Measurements from ENCODE around the gene CEACAM18.
"Not testable (repeated sequence)": the region's sequence is repeated elsewhere in the genome, so short reads cannot be mapped to it uniquely, and the experiment has no call there.

Gene CEACAM18

DNA sequence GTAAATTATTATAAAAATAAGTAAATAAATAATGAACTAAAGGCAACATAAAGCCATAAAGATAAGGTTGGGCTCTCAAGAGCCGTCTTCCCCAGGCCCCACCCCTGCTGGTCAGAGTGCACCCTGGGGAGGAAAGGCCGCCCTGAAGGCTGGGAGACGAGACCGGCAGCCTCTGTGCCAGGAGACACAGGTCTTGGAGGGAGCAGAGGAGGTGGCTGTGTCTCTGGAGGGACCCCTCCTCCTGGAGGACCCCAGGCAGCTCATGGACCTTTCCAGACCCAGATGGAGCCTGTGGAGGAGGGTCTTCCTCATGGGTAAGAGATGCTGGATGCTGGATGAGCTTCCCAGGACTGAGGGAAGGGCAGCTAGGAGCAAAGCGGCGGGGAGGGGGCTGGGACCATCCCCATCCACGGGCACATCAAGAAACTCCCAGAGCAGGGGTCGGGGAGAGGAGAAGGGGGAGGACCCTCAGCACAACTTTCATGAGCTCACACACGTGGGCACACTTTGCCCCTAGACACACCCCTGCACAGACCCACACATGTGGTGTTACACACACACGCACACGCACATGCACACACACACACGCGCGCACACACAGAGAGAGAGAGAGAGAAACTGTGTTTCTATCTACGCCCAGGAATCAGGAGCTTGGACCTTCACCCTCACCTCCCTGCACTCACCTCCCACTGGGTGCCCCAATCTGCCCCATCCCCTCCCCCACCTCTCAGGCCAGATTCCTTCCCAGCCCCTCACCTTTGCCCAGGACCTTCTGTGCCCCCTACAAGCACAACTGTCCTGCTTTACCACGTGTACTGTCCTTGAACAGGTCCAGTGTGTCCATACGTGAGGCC lies at the start of gene CEACAM18:
CEACAM18 (plus strand) TSS at position 159 of the 854 bp plus-strand sequence.
- no peak for DNase-seq

DNA sequence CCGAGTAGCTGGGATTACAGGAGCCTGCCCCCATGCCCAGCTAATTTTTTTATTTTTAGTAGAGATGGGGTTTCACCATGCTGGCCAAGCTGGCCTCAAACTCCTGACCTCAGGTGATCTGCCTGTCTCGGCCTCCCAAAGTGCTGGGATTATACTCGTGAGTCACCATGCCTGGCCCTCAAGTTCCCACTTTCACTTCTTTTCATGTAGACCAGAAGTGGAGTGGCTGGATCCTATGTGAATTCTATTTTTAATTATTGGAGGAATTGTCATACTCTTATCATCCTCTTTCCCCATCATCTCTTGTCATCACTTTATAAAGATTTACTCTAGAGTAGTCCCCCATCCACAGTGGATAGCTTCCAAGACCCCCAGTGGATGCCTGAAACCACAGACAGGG lies 48.1 kb upstream of the CEACAM18 start:
- DNase-seq: no peak

DNA sequence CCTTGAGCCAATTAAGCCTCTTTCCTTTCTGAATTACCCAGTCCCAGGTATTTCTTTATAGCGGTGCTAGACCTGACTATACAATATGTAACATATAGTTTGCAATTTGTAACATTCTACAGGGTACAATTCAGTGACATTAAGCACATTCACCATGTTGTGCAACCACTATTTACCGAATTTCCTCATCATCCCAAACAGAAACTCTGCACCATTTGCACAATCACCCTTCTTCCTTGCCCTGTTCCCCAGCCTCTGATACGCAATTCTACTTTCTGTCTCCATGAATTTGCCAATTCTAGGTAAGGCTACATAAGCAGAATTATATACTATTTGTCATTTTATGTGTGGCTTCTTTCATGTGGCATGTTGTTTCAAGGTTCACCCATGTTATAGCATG lies 47.2 kb upstream of the CEACAM18 start:
- DNase-seq: no peak

DNA sequence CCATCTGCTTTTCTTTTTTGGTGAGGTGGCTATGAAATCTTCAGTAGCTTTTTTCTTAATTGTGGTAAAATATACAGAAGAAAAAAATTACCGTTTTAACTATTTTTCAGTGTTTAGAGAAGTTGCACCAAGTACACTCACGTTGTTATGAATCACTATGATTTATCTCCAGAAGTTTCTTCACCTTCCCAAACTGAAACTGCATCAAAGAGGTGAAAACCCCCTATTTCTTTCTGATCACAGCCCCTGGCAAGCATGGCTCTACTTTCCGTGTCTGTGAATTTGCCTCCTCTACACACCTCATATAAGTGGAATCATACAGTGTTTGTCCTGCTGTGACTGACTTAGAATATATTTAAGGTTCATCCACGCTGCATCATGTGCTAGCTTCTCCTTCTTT lies 45.3 kb upstream of the CEACAM18 start:
- no peak for DNase-seq

DNA sequence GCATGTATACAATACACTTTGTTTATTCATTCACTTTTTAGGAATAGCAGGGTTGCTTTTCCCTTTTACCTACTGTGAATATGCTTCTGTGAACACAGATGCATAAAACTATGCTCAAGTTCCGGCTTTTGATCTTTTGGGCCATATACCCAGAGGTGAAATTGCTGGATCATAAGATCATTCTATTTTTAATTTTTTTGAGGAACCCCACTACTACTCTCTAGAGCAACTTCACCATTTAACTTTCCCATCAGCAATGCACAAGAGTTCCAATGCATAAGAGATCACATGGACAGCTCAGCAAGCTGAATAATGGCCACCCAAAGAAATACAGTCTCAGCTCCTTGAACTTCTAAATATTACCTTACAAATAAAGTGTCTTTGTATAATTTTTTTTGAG lies 43.9 kb upstream of the CEACAM18 start:
- DNase-seq: no peak

DNA sequence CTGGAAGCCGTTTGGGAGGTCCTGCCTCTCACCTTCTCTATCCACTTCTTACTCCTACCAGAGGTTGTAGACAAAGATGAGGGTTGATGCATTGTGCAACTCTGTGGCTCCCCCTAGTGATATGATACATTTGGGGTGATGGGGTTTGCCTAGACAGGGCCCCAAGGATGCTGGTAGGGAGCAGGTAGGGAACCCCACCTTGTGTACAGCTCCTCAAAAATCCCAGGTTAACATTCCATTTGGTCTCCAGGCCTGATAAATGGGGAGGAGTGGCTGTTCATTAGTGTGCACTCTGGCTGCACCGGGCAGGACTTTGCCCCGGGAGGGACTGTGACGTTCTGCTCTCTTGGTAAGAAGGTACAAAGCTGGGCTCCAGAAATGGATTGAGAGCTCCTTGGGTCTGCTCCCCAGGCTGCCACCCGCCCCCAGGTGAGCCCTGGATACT lies 39.3 kb upstream of the CEACAM18 start:
- DNase-seq: no peak

DNA sequence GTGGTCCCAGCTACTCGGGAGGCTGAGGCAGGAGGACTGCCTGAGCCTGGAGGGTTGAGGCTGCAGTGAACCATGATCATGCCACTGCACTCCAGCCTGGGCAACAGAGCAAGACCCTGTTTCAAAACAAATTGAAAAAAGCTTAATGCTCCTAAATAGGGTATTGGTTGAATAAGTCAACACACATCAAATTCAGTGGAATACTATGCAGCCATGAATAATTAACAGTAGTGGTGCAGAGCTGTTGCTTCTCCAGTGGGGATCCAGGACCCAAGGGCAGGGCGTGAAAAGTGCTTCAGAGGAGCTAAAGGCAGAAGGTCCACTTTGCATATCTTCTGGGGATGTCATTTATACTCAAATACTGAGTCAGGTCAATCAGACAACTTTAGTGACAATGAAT lies 38.3 kb upstream of the CEACAM18 start:
- no peak for DNase-seq

DNA sequence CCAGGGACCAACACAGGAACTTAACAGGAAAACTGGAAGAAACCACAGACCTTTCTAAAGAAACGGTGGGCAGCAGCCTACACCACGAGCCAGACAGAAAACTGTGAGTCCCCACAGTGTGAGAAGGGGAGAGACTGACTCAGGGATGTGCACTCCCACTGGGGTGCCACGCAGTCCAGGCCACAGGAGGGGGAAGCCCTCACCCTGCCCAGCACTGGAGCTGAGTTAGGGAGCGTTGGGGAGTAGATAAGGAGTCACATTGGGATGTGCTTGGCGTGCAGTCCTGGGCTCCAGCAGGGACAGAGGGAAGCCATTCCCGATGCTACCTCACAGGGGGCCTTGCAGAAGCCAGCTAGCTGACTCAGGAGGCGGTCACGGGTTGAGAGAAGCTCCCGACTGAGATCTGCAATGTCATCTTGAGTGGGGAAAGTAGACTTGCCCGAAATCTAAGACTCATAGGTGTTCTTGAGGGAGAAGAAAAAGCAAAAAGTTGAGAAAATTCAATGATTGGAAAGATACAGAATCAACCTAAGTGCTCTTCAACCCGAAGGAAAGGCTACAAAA lies 37.4 kb upstream of the CEACAM18 start:
- no peak for DNase-seq

DNA sequence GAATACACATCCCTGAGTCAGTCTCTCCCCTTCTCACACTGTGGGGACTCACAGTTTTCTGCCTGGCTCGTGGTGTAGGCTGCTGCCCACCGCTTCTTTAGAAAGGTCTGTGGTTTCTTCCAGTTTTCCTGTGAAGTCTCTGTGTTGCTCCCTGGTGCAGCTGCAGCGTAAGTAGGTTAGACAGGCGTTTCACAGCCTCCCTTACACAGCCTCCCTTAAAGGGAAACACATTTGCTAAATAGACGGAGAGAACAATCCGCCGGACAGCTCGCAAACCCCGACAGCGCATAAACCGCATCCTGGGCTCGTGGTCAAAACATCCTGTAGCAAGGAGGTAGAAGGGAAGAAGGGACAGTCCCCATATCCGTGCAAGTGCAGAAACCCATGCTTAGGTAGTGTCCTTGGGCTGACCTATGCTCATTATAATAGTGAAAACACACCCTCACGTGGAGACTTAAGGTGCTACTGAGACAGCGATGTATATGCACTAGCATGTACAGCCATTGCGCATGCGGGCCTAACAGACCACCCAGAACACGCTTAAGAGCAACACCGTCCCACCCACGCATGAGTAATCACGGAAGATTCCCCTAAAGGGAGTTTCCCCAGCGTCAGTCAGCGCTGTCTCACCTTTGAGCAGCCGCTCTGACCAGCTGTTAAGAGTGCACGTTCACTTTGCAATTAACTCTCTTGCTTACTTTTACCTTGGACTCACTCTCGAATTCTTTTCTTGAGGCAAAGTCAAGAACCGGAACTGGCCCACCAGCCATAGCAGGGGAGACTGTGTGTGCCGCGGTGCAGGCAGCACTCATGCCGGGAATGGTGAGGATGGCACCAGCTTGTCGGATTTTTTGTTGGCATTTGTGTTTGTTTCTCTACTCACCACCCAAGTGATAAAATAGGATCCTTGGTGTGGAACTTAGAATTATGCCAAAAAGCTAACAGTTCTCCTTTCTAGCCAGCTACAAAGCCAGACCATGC lies 36.6 kb upstream of the CEACAM18 start:
- DNase-seq: no peak

DNA sequence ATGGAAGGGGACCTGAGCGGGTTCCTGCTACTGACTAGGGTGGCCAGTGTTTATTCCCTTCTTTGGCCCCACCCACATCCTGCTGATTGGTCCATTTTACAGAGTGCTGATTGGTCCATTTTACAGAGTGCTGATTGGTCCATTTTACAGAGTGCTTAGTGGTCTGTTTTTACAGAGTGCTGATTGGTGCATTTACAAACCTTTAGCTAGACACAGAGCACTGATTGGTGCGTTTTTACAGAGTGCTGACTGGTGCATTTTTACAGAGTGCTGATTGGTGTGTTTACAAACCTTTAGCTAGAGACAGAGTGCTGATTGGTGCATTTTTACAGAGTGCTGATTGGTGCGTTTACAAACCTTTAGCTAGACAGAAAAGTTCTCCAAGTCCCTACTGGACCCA lies 30.8 kb upstream of the CEACAM18 start:
- not testable (repeated sequence) for DNase-seq

DNA sequence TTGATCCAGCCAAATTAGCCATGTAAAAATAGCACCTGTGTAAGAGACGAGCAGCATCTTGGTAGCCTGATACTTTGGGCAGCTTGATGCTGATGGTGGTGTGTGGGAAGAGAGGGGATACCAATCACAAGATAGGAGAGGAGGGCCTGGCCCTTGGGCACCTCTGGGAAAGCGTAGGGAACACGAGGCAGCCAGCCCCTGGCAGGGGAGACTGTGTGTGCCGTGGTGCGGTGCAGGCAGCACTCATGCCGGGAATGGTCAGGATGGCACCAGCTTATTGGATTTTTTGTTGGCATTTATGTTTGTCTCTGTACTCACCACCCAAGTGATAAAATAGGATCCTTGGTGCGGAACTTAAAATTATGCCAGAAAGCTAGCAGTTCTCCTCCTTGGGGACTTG lies 30.3 kb upstream of the CEACAM18 start:
- DNase-seq: no peak

DNA sequence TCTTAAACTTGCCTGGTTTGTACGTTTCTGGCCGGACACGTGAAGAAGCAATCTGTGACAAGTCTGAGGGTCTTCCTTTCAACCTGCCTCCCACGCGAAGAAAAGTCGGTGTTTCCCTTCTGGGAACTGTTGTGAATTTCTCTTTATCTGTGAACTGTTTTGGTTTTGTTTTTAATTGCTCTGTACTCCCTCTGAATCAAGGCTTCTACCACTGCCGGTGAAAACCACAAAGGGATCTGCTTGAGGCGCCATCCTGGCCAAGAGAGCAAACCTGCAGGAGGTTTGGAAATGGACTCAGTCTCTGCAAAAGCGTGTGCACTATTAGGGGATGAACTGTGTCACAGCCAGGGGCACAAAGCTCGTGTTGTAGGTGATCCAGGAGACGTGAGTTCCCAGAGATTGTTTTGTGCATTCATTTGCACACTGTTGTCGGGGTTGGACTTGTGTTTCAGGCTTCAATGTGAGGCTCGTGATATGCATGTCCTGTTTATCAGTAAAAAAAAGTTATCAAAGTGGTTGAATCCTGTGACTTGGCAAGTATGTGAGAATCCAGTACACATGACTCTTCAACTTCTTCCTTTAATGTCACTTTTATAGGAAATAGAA lies 29.8 kb upstream of the CEACAM18 start:
- DNase-seq: no peak

DNA sequence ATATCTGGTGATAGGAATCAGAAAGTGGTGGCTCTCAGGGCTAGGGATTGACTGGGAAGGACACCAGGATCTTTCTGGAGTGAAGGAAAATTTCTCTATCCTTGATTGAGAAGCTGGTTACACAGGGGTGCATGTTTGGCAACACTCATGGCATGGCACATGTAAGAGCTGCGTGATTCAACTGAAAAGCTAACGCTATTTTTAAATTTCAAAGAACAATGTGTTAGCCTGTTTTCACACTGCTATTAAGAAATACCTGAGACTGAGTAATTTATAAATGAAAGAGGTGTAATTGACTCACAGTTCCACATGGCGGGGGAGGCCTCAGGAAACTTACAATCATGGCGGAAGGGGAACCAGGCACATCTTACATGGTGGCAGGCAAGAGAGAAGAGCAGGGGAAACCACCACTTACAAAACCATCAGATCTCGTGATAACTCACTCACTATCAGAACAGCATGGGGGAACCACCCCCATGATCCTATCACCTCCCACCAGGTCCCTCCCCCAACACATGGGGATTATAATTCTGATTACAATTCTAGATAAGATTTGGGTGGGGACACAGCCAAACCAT lies 27.5 kb upstream of the CEACAM18 start:
- no peak for DNase-seq

DNA sequence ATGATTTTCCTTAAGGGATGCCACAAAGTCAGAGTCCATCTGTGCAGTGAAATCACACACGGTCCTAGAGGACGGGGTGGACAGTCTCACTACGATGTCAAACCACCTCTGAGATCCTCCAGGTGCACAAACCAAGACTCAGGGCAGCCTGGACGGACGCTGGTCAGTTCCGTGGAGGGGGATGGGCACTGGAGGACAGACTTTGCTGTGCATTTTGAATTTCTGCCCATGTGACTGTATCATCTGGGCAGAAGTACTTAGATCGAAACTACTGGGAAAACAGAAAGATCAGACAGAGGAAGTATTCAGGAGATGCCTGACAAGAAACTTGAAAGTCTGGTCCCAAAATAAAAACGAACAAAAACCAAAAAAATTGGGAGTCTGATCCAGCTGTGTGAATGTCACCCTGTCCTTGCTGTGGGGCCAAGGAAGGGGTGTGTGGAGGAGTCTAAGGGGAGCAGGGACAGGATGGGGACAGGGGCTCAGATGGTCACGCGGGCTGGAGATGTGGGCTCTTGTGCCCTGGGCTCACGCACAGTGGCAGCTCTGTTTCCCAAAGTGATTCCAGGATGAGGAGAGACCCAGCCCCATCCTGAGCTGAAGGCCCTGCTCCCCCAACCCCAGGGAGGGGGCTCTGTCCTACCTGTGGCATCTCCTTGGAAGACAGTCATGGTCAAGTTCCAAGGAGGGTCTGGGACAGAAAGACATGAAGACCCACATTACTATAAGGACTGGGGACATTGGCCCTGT lies 21.6 kb upstream of the CEACAM18 start:
- DNase-seq: no peak

DNA sequence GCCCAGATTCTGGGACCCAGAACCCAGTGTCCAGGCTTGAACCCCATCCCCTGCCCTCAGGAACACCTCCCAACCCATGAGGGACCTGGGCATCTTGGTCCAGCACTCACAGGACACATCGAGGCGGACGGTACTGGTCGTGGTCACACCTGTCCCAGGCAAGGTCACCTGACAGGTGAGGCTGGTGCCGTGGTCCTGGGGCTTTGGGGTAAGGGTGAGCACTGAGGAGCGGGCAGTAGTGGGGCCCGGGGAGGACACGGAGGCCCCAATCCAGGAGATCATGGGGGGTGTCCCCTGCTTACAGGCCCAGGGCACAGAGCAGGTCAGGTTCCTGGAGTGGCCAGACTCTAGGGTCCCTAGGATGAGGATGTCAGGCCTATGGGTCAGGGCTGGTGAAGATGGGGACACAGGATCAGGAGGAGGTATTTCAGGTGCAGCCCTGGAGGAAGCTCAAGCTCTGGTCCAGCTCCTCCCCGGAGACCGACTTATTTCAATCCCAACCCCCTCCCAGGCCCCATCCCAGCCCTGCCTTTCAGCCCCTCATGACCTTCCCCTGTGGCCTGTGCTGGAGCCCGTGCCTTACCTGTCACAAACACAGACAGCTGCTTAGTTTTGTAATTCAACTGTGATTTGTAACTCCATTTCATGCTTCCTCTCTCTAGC lies 20.9 kb upstream of the CEACAM18 start:
- no peak for DNase-seq

DNA sequence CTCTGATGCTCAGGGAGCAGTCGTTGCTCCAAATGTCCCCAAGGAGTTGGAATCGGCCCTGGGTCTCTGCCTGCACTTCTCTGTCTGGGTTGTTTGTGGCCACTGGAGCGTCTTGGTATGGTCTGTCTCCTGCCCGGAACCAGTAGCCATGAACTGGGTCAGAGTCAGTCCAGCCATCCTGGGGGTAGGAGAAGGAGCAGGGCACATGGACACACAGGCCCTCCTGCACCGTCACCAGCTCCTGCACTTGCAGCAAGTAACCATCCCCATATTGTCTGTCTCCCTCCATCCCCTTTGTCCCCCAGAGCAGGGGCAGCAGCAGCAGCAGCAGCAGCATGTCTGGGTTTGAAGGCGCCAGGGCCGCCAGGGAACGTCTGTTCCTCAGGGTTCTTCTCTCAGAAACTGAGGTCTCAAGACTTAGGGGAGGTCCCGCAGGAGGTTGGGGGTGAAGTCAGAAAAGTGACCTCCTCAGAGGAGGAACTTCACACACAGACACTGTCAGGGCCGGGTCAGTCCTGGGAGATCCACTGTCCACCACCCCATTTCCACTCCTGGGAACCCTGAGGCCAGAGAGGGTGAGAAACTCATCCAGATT lies 20.2 kb upstream of the CEACAM18 start, which contains the start of gene SIGLEC8:
SIGLEC8 (minus strand) TSS at position 404 of the 595 bp plus-strand sequence; CDS start at position 337, 67 bp downstream.
- no peak for DNase-seq

DNA sequence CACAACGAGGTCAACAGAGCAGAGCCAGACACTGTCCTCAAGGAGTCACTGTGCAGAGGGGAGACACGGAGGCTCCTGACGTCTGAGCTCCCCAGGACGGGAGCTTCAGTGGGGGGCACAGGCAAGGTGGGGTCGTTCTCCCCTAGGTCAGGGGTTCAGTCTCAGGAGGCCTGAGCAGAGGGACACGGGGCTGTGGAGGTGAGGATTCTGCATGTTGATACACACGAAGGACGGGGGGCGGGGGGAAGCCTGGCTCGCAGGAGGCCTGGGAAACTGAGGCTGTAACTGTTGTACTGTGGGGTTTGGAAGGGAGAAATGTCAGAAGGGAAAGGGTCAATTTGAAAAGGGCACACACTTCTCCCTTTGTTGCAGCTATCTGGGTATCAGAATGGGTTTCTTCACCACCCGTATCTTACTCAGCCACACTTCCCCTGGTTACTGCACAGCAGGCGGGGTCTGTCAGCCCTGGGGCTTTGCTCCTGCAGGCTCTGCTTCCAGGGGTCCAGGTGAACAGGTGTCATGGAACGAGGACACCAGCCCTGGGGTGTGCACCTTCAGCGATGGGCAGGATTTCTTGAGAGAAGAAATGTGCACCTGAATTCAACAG lies 19.3 kb upstream of the CEACAM18 start:
- no peak for DNase-seq

DNA sequence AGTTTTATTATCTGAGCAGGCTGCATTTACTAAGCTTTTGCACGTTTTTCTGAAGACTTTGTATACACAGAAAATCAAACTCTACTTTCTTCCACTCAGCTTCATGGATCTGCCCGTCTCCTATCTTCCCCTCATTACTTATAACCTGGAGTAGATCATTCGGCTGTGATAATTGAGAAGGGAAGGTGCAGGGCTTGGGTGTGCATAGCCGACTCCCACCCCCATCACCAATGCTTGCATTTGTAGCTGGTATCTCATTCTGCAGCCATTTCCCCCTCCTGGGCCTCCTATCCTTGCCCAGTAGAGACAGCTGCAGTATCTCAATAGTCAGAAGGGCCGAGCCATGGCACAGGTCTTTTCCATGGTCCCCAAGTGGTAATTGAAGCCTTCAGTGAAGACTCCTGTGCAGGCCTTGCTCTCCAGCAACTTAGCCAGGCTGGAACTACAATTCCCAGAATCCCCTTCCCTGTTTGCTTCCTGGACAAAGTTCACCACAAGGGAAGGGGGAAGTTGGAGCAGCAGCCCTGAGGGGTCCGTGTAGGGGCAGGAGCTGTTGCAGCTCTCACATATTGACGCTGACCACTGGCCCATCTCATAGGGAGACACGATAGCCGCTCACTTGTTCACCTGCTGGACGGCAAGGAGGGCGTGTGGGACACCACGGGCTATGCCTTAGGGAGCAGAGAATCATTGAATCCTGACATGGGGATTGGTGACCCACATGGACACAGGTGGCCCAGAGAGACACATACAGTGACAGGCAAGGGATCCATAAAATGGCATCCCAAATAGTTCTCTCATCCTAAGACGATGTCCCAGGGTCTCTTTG lies 18.0 kb upstream of the CEACAM18 start:
- DNase-seq: no peak

DNA sequence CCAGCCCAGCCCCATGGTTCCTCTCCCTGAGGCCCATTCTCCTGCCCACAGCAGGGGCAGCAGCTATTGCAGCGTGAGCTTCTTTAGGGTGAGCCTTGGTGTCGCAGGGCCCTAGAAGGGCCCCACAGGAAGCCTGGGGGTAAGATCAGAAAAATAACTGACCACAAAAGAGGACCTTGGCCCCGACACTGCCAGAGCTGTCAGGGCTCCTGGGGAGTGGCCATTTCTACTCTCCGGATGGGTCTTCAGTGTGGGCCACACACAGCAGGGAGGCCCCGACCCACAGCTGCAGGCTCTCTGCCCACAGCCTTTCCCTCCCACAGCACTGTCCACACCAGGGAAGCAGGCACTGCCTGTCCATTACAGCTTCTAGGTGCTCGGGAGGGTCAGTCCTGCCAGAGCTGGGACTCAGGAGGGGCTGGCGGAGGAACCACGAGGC lies 16.6 kb upstream of the CEACAM18 start:
- DNase-seq: no peak

Data from left hindlimb (tissue), 1 donor.